NCI-H2107 treated with DMSO at 0.1 percent for 48 hours (cell line): ENCODE data around the gene UCP2.
A peak's percentile ranks its signal among the peaks of the same experiment; 100 is the strongest.

ENCODE experiments used
- DNase-seq: peaks from one replicate; lab custom pipeline; 2025; ENCODE audit not compliant: unreplicated experiment; lab: John Stamatoyannopoulos, UW

The UCP2 gene

DNA sequence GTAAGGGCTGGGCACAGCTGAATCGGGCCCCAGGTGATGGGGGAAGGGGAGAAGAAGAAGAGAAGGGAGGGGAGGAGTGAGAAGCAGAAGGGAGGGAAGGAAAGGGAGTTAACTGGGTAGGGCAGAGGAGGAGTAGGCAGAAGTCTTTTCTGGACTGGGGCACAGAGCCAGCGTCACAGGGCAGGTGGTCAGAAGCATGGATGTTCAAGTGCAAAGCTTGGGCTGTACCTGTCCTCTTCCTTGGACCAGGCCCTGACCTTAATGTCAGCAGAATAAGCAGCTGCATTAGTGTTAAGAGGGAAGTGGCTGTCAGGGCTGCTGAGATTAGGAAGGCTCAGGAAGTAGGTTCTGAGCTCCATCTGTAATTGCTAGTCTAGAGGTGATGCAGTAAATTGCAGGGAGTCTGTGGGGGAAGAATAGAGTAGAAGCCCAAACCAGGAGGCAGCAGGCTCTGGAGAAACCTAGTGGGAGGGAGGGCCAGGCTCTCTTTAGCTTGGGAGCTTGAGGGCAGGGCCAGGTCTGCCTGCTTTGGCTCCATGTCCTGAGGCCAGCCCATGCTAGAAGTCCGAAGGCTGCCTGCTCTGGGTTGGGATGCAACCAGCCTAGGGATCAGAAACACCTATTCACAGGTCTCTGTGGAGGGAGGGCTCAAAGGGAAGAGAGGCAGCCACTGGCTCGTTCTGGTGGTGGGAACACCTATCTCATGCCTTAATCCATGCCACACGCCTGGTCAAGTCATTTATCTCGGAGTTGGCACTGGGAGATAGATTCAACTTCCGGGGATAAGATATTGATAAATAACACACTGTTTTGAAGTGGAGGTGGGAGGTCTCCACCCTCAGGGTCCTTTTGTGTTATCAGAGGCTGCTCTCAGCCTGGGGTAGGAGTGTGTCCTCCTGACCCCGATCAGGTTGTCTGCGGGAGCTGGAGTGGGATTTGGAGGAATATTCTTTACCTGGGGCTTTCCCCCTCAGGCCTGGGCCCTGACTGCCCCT, 28.0 kb upstream of the UCP2 start:
- no peak for DNase-seq

GRCh38 chr11:74009675-74010305, 27.1 kb upstream of the UCP2 start:
- DNase-seq: no peak

DNA sequence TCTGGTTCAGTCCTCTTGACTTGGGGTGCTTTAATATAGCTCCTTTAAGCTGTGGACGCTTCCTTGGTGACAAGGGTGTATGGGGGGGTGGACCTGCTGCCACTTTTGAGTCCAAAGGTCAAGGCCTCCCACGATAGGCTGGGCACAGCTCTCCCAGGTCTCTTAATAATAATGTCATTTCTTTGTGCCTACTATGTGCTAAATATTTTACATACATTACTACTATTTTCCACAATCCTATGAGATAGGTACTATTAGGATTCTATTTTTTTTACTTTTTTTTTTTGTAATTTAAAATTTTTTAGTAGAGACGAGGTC, 26.5 kb upstream of the UCP2 start:
- DNase-seq: no peak

GRCh38 chr11:74008373-74009229, 26.0 kb upstream of the UCP2 start, which contains the start of gene UCP3:
UCP3 (minus strand) TSS chr11:74009085; CDS start chr11:74007042, 2,043 bp downstream.
- peak; percentile 39 for DNase-seq

DNA sequence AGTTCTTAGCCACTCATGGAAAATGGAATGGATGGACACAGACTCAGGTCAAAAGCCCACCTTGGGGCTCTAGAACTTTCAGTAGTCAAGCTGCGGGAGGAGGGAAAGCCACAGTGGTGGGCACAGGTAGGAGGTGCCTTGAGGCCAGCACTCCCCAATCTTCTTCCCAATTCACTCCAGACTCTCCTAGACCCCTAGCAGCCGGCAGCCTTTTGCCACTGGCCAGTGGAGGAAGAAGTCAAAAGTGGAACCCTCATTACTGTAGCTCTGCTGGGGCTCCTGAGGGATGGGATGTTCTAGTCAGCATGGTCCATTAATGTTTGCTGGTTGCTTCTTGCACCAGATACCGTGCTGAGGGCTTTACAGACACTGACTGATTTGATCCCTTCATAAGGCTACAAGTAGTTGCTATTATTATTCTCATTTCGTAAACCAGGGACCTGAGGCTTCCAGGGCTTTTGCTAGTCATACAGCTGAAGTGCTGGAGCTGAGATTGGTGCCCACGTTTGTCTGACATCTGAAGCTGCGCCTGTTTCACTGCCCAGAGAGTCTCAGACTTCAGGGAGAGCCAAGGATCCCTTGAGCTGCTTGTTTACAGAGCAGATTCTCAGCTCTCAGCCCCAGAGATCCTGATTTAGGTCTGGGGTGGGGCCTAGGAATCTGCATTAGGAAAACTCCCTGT, 25.2 kb upstream of the UCP2 start:
- DNase-seq: no peak

- DNase-seq: no peak
Measured at GRCh38 chr11:74006743-74007304, 24.2 kb upstream of the UCP2 start.

- no peak for DNase-seq
Measured at GRCh38 chr11:74005721-74006517, 23.3 kb upstream of the UCP2 start.

- no peak for DNase-seq
Measured at GRCh38 chr11:74004759-74005615, 22.3 kb upstream of the UCP2 start.

DNA sequence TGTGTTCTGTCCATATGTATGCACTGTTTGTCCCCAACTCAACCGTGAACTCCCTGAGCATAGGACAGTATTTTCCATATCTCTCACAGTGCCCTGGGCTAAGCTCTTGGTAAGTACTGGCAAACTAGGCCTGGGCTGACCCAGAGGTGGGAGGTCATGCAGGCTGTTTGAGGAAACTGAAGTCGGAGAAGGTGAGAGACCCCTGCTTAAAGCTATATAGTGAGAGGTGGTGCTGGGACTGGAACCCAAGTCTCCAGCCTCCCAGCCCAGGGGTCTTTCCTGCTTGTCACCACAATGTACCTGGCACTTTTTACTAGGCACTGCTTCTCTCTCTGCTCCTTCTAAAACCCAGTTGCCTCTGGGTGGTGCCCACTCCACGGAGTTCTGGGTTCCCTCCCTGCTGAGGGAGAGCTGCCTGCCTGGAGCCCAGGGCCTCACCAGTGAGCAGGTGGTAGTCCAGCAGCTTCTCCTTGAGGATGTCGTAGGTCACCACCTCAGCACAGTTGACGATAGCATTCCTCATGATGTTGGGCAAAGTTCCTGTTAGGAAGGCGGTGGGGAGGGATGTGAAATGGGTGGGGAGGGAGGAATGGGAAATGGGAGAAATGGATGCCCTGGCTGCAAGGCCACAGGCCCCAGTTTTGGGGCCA, 21.5 kb upstream of the UCP2 start:
- no peak for DNase-seq

GRCh38 chr11:74002832-74003231, 20.2 kb upstream of the UCP2 start:
- DNase-seq: no peak

- no peak for DNase-seq
Measured at GRCh38 chr11:74001822-74002286, 19.2 kb upstream of the UCP2 start.

DNA sequence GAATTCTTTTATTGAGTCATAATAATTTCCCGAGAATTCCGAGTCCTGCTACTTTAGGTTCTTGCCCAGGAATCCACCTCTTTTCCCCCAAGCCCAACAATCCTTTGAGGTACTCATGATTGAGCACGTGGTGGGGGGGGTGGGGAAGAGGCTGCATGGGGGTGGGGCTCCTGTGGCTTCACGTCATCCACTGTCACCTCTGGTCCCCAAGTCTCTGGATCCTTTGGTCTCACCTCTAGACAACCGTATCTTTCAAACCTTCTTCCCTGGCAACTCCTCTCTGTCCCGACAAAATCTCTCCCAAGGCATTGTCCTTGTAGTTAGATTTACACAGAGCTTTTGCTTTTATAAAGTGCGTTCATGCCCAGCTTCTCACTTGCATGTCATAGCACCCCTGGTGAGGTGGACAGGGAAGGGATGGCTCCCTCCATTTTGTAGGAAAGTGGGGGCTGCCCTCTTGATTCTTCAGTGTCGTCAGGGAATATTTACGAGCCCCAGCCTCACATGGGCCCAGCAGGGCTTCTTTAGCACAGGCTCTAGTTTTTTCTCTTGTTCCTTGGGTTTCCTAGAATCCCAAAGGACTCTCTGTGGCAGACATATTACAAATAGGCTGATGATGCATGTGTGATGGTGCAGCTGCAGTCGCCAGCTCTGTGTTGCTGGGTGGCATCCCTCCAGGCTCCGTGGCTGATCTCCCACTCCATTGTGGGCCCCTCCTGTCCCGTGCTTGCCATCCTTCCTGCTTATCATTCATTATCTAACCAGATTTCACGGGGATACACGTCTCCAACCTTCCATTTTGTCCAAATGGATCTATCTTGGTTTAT, 17.9 kb upstream of the UCP2 start:
- DNase-seq: no peak

DNA sequence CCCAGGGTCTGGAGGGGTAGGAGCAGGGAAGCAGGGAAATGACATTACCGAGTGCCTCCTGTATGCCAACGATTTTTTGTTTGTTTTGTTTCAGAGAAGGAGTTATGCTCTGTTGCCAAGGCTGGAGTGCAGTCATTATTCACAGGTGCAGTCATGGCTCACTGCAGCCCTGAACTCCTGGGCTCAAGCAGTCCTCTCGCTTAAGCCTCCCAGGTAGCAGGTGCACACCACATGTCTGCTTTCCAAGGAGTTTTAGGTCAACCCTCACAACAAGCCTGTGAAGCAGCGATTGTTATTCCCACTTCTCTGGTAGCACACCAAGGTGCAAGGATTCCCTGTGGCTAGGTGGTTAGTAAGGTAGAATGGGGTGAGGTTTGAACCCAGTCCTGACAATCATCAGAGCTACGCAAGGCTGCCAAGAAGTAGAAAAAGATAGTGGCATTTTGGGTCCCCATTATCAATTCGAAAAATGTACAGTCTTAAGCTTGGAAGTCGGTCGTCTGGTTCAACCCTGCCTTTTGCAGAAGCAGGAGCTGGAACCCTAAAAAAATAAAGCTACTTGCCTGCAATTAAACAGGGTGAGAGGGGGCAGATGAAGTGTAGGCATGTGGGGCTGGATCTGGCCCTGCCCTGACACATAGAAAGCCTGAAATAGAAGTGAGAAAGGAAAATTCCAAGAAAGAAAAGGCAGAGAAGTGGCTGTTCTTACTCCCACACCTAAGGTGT, 17.1 kb upstream of the UCP2 start:
- peak; percentile 58 for DNase-seq

DNA sequence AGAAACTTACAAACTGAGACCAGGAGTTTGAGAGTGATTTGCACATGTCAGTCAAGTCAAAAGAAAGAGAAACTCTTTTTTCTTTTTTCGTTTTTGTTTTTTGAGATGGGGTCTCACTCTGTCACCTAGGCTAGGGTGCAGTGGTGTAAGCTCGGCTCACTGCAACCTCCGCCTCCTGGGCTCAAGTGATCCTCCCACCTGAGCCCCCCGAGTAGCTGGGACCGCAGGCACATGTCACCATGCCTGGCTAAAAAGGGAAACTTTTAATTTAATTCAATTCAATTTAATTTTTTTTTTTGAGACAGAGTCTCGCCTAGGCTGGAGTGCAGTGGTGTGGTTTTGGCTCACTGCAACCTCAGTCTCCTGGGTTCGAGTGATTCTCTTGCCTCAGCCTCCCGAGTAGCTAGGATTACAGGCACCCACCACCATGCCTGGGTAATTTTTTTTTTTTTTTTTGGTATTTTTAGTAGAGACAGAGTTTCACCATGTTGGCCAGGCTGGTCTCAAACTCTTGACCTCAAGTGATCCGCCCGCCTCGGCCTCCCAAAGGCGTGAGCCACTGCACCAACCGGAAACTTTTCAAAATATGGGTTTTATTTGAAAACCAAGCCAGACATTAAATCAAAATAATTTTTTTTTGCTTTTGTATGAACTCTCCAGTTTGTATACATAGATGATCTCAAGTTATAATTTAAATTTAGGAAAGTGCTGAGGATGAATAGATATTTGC, 16.4 kb upstream of the UCP2 start:
- DNase-seq: no peak

GRCh38 chr11:73997120-73997770, 14.6 kb upstream of the UCP2 start:
- no peak for DNase-seq
